Epithelial cell of proximal tubule (primary cell): ENCODE data around the gene RUSF1. TPM values are rescaled to one million over a fixed set of nuclear protein-coding genes. Genes with fewer than 3 reads are reported as not detected.

Experiments used
- DNase-seq: peaks from one replicate; pipeline ENCODE4 v3.0.0-alpha.2; 2011; ENCODE audit warnings: low read depth
- H3K4me3 ChIP-seq: 2 replicates; pipeline ENCODE4 v1.5.1; 2011; ENCODE audit warnings: low read depth, mild to moderate bottlenecking, low read length
- total RNA-seq: library from RNA; depleted of rRNA; stranded (reverse); fragments of >200 nt; gene quantifications from 2 replicates; pipeline ENCODE4 v1.2.3, GENCODE V29; 2015
- TF ChIP-seq, protein P1 (sequence below): conservative IDR thresholded peaks from 2 replicates; pipeline ENCODE4 v1.5.1; 2012; ENCODE audit warnings: low read depth, mild to moderate bottlenecking, low read length

Gene RUSF1
- total RNA-seq, 1 donor from 2014 or later = 42.8 TPM

DNA sequence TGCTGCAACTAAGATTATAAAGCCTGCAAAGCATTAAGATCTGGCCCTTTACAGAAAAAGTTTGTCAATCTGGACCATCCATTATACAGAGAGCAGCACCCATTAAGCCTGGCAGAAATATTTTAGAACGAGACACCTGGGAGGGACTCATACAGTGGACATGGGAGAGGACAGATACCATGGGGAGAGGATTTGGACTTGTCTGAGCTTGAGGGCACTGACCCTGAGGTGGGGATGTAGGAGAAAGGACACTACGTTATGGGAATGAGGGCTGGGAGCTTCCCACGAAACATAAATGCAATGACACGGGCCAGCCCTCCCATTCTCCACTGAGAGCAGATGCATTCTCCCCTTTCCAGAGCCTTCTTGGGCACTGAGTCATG is 6.2 kb downstream of the RUSF1 start:
- TF ChIP-seq, protein P1, sequence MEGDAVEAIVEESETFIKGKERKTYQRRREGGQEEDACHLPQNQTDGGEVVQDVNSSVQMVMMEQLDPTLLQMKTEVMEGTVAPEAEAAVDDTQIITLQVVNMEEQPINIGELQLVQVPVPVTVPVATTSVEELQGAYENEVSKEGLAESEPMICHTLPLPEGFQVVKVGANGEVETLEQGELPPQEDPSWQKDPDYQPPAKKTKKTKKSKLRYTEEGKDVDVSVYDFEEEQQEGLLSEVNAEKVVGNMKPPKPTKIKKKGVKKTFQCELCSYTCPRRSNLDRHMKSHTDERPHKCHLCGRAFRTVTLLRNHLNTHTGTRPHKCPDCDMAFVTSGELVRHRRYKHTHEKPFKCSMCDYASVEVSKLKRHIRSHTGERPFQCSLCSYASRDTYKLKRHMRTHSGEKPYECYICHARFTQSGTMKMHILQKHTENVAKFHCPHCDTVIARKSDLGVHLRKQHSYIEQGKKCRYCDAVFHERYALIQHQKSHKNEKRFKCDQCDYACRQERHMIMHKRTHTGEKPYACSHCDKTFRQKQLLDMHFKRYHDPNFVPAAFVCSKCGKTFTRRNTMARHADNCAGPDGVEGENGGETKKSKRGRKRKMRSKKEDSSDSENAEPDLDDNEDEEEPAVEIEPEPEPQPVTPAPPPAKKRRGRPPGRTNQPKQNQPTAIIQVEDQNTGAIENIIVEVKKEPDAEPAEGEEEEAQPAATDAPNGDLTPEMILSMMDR = no peak
- H3K4me3 ChIP-seq = no peak overlapping the region
- no peak for DNase-seq

GRCh38 chr16:31501226-31501965 is 6.8 kb downstream of the RUSF1 start:
- TF ChIP-seq, protein P1 = no peak
- DNase-seq = no peak
- no peak overlapping the region for H3K4me3 ChIP-seq

DNA sequence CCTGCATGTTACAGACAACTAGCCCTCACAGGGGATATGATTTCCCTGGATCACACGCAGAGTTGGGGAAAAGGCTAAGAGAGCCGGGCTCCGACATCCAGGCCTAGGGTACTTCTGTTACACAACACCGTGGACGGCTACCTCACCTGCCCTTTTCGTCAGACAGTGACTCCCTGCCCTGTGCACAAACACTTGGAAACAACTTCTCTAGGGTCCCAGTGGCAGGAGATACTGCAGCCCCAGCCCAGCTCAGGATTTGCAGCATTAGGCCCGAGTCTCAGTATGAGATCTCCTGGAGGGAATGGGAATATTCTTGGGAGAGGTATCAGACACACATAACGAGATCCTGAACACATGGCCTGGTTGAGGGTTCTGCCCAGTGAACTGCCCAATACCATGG is 8.3 kb downstream of the RUSF1 start:
- DNase-seq = no peak
- TF ChIP-seq, protein P1 = no peak
- no peak overlapping the region for H3K4me3 ChIP-seq

- DNase-seq = no peak
- TF ChIP-seq, protein P1 = no peak
- no peak overlapping the region for H3K4me3 ChIP-seq
Measured at GRCh38 chr16:31498493-31498892, 9.7 kb downstream of the RUSF1 start.

DNA sequence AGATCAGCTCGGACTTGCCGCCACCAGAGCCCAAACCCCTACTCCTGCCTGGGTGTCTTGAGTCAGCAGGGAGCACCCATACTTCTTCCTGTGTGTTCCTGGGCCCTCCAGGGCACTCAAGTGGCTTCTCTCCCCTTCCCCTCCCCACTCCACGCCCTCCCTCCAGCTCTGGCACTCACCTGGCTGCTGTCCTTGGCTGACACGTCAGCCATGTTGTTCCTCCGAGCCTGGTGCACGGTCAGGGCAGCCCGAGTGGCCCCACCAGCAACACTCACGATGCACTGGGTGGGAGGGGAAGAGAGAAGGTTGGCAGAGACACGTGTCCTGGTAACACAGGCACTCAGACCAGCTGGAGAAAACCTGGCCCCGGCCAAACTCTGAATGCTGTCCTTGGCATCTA is 11.5 kb downstream of the RUSF1 start:
- DNase-seq = no peak

GRCh38 chr16:31493506-31494125 is 14.6 kb downstream of the RUSF1 start:
- no peak overlapping the region for H3K4me3 ChIP-seq
- no peak for DNase-seq
- TF ChIP-seq, protein P1 = no peak

More for the DNA sequence above, 11.5 kb downstream of the RUSF1 start:
- no peak overlapping the region for H3K4me3 ChIP-seq
- TF ChIP-seq, protein P1 = no peak
